Measurements from ENCODE around the gene MAP7D3.

DNA sequence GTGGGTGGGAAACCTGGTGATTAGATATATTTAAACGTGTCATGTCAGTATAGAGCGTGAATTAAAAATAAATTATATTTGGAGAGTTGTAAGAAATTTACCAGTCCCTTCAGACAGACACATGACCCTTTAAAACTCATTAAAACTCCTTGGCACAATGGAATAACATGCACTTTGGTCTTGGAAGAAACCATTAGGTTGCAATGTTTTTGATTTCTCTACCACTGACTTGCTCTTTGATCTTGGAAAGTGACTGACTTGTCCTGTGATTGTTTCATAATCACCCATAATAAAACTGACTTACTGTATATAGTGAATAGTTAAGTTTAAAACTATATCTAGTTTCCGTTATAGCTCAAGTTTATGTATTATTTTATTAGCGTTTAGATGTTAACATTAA lies 68.0 kb downstream of the MAP7D3 start:
- TF ChIP-seq, protein P1, sequence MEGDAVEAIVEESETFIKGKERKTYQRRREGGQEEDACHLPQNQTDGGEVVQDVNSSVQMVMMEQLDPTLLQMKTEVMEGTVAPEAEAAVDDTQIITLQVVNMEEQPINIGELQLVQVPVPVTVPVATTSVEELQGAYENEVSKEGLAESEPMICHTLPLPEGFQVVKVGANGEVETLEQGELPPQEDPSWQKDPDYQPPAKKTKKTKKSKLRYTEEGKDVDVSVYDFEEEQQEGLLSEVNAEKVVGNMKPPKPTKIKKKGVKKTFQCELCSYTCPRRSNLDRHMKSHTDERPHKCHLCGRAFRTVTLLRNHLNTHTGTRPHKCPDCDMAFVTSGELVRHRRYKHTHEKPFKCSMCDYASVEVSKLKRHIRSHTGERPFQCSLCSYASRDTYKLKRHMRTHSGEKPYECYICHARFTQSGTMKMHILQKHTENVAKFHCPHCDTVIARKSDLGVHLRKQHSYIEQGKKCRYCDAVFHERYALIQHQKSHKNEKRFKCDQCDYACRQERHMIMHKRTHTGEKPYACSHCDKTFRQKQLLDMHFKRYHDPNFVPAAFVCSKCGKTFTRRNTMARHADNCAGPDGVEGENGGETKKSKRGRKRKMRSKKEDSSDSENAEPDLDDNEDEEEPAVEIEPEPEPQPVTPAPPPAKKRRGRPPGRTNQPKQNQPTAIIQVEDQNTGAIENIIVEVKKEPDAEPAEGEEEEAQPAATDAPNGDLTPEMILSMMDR (conservative IDR thresholded peaks at IDR 0.05): no peak
- TF ChIP-seq EZH2 (IDR thresholded peaks at IDR 0.05; ENCODE audit: low read depth): no peak
